IMR-90 (cell line): Measurements from ENCODE around the gene C5orf24. TPM values are rescaled to one million over a fixed set of nuclear protein-coding genes. Genes with fewer than 3 reads are reported as not detected.

Source experiments
- ATAC-seq: fragments of 200-7000 bp; cut with Tn5 transposase; 2 replicates; pipeline ENCODE4 v1.9.1; 2020; ENCODE audit warnings: low read depth, mild to moderate bottlenecking, moderate library complexity
- BruUV-seq: library from RNA; stranded (reverse); fragments of 400-500 nt; replicated peaks from 2 replicates; lab custom pipeline; 2021; lab: Mats Ljungman, UMichigan
- CTCF ChIA-PET: fragments of 300-600 bp; formaldehyde crosslinking; extraction: SDS; loops from one replicate; lab custom pipeline; 2021; ENCODE audit warnings: antibody characterized with exemption; lab: Yijun Ruan, JAX
- POLR2A ChIA-PET: fragments of 300-600 bp; sonication (Branson Sonifier 250); formaldehyde crosslinking; loops from one replicate; lab custom pipeline; 2022; ENCODE audit warnings: antibody characterized with exemption; ENCODE audit not compliant: unreplicated experiment; lab: Charles Lee
- DNase-seq: peaks from one replicate; pipeline ENCODE4 v3.0.0; 2013
- H2AFZ ChIP-seq: replicated peaks from 2 replicates; pipeline ENCODE3; 2013; ENCODE audit warnings: low read length, mild to moderate bottlenecking; ENCODE audit not compliant: poor library complexity
- H2AK5ac ChIP-seq: 2 replicates; pipeline ENCODE4 v1.6.1; 2013; ENCODE audit warnings: low read depth, low read length, inconsistent platforms
- H2AK9ac ChIP-seq: replicated peaks from 2 replicates; pipeline ENCODE3; 2013; ENCODE audit warnings: mild to moderate bottlenecking, low read depth, low read length, moderate library complexity; ENCODE audit not compliant: poor library complexity
- H2BK120ac ChIP-seq: 2 replicates; pipeline ENCODE4 v1.6.1; 2013; ENCODE audit warnings: low read depth, low read length, inconsistent platforms
- H2BK15ac ChIP-seq: 3 replicates; pipeline ENCODE4 v1.6.1; 2013; ENCODE audit warnings: low read depth, low read length, inconsistent platforms
- H2BK20ac ChIP-seq: 2 replicates; pipeline ENCODE4 v1.6.1; 2013; ENCODE audit warnings: low read depth, mild to moderate bottlenecking, inconsistent platforms, low read length, moderate library complexity
- H2BK5ac ChIP-seq: 2 replicates; pipeline ENCODE4 v1.6.1; 2013; ENCODE audit warnings: mild to moderate bottlenecking, low read depth, low read length, inconsistent platforms; ENCODE audit not compliant: poor library complexity, severe bottlenecking
- H3K14ac ChIP-seq: replicated peaks from 2 replicates; pipeline ENCODE4 v1.6.1; 2013; ENCODE audit warnings: low read depth, low read length, inconsistent platforms
- H3K18ac ChIP-seq: 2 replicates; pipeline ENCODE4 v1.6.1; 2013; ENCODE audit warnings: low read depth, low read length, control low read depth
- H3K23ac ChIP-seq: 2 replicates; pipeline ENCODE4 v1.6.1; 2013; ENCODE audit warnings: low read depth, low read length, inconsistent platforms
- H3K27ac ChIP-seq: 2 replicates; pipeline ENCODE4 v1.5.1; 2013; ENCODE audit warnings: mild to moderate bottlenecking, control low read depth, low read length; ENCODE audit not compliant: insufficient read depth
- H3K27me3 ChIP-seq: 2 replicates; pipeline ENCODE4 v1.6.1; 2013; ENCODE audit warnings: low read length; ENCODE audit not compliant: control insufficient read depth, insufficient read depth
- H3K36me3 ChIP-seq: 2 replicates; pipeline ENCODE4 v1.6.1; 2013; ENCODE audit warnings: low read length, mixed read lengths; ENCODE audit not compliant: control insufficient read depth, insufficient read depth
- H3K4ac ChIP-seq: 2 replicates; pipeline ENCODE4 v1.6.1; 2013; ENCODE audit warnings: low read depth, low read length, inconsistent platforms
- H3K4me1 ChIP-seq: 2 replicates; pipeline ENCODE4 v1.6.1; 2013; ENCODE audit warnings: low read length, mixed read lengths; ENCODE audit not compliant: control insufficient read depth, insufficient read depth
- H3K4me2 ChIP-seq: 2 replicates; pipeline ENCODE4 v1.6.1; 2013; ENCODE audit warnings: low read depth, mild to moderate bottlenecking, control low read depth, low read length, moderate library complexity
- H3K4me3 ChIP-seq: 2 replicates; pipeline ENCODE4 v1.5.1; 2013; ENCODE audit warnings: low read depth, mild to moderate bottlenecking, control low read depth, low read length, moderate library complexity; ENCODE audit not compliant: insufficient read depth
- H3K56ac ChIP-seq: 2 replicates; pipeline ENCODE4 v1.6.1; 2013; ENCODE audit warnings: low read length, inconsistent platforms; ENCODE audit not compliant: insufficient read depth; ENCODE audit errors: extremely low read depth
- H3K79me1 ChIP-seq, 2 experiments: 2 replicates each; pipeline ENCODE4 v1.6.1; 2013; ENCODE audit warnings: low read length in 2 of 2, inconsistent platforms in 1 of 2, low read depth in 1 of 2
- H3K9ac ChIP-seq: 2 replicates; pipeline ENCODE4 v1.6.1; 2013; ENCODE audit warnings: low read depth, low read length, control low read depth
- H3K9me1 ChIP-seq: 2 replicates; pipeline ENCODE4 v1.6.1; 2013; ENCODE audit warnings: low read length, inconsistent platforms; ENCODE audit not compliant: insufficient read depth
- H3K9me3 ChIP-seq: 2 replicates; pipeline ENCODE4 v1.6.1; 2013; ENCODE audit warnings: low read length; ENCODE audit not compliant: control insufficient read depth, insufficient read depth
- H4K20me1 ChIP-seq: 2 replicates; pipeline ENCODE4 v1.6.1; 2013; ENCODE audit warnings: low read length, inconsistent platforms; ENCODE audit not compliant: insufficient read depth
- H4K5ac ChIP-seq: 2 replicates; pipeline ENCODE4 v1.6.1; 2013; ENCODE audit warnings: mild to moderate bottlenecking, low read depth, low read length, control low read depth
- H4K8ac ChIP-seq, 2 experiments: 2 replicates each; pipeline ENCODE4 v1.6.1; 2013; ENCODE audit warnings: low read depth in 2 of 2, low read length in 2 of 2, control low read depth in 1 of 2, inconsistent platforms in 1 of 2
- H4K91ac ChIP-seq: 2 replicates; pipeline ENCODE4 v1.6.1; 2013; ENCODE audit warnings: low read depth, low read length, inconsistent platforms; ENCODE audit not compliant: insufficient read depth
- BHLHE40 ChIP-seq: fragments of 150-350 bp; IDR thresholded peaks from 2 replicates; pipeline ENCODE4 v1.6.1; 2016; ENCODE audit warnings: mild to moderate bottlenecking, low read depth, low read length
- MAFK ChIP-seq: IDR thresholded peaks from 2 replicates; pipeline ENCODE4 v1.6.1; 2012; ENCODE audit warnings: low read depth, low read length, improper control_type of control experiment
- MXI1 ChIP-seq: IDR thresholded peaks from 2 replicates; pipeline ENCODE4 v1.6.1; 2012; ENCODE audit warnings: low read depth, mild to moderate bottlenecking, low read length, moderate library complexity, borderline replicate concordance
- RAD21 ChIP-seq: IDR thresholded peaks from 2 replicates; pipeline ENCODE4 v1.6.1; 2012; ENCODE audit warnings: low read length, improper control_type of control experiment
- RFX5 ChIP-seq: IDR thresholded peaks from 2 replicates; pipeline ENCODE4 v1.8.0; 2012; ENCODE audit warnings: low read depth, mild to moderate bottlenecking, low read length, moderate library complexity
- SMC3 ChIP-seq: fragments of 150-350 bp; IDR thresholded peaks from 2 replicates; pipeline ENCODE4 v1.6.1; 2016; ENCODE audit warnings: low read depth, mild to moderate bottlenecking, antibody characterized with exemption, low read length, moderate library complexity
- WGBS, 2 experiments: methylation state at CpG; one replicate each; pipeline versions ENCODE4 v1.1.5 to v1.1.7; 2013; ENCODE audit warnings: missing lambda C conversion rate in 2 of 2; ENCODE audit not compliant: insufficient read length in 1 of 2; ENCODE audit errors: extremely low coverage in 2 of 2; 5-methylcytosine and 5-hydroxymethylcytosine counted together
- dilution Hi-C: fragments of 300-500 bp; cut with HindIII; formaldehyde crosslinking; loops from one replicate; pipeline ENCODE4 v1.14.3; 2018; ENCODE audit warnings: low sequenced_read_pairs; ENCODE audit not compliant: unreplicated experiment
- in situ Hi-C: fragments of 300-500 bp; cut with MboI; formaldehyde crosslinking; loops from 3 replicates; pipeline ENCODE4 v1.14.3; 2019; ENCODE audit warnings: low sequenced_read_pairs, inconsistent platforms, mixed read lengths
- intact Hi-C: fragments of 100-400 bp; cut with micrococcal nuclease; formaldehyde crosslinking; loops from 2 replicates; pipeline ENCODE4 v1.10.0; 2022
- polyA plus RNA-seq, 3 experiments: library from polyadenylated mRNA; depleted of rRNA; stranded (reverse); fragments of >200 nt; gene quantifications; 2 replicates each; pipeline ENCODE4 v1.2.3, GENCODE V29; 2012; ENCODE audit warnings: low replicate concordance in 1 of 3
- total RNA-seq: library from RNA; depleted of rRNA; stranded (reverse); fragments of >200 nt; gene quantifications from 2 replicates; pipeline ENCODE4 v1.2.3, GENCODE V29; 2012
- TF ChIP-seq, protein P1 (sequence below): fragments of 150-350 bp; IDR thresholded peaks from 2 replicates; pipeline ENCODE4 v1.6.1; 2016; ENCODE audit warnings: low read depth, mild to moderate bottlenecking, low read length, moderate library complexity, borderline replicate concordance

Gene C5orf24
- total and polyA plus RNA-seq, 2 of the 4 experiments (the other 2 are of a cell fraction) = 29.8 to 44.9 TPM

DNA sequence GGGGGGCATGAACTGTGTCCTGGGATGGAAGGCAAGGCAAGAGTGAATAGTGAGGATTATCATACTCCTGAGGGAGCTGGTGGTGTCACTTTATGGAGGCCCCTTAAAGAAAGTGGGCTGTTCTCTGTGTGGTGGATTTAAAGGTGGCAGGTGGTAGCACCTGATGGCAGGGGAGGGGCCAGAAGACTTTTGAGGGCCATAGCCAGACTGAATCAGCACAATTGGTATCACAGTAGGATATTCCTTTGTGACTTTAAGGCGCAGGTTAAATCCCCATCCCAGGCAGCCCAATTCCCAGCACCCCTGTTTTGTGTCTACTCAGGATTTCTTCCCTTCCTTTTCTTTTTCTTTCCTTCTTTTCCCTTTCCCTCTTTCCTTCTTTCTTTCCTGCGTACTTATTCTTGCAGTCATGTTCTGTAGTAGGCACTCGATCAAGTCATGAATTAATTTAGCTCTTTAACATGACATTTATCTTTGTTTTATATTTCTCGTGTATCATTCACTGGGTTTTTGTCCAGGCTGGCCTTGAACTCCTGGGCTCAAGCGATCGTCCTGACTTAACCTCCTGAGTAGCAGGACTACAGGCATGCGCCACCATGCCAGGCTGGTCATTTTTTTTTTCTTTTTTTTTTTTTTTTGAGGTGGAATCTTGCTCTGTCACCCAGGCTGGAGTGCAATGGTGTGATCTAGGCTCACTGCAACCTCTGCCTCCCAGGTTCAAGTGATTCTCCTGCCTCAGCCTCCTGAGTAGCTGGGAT lies 48.2 kb downstream of the C5orf24 start:
- no peak overlapping the region for H3K4me2 ChIP-seq
- no peak overlapping the region for H3K27ac ChIP-seq
- H3K14ac ChIP-seq = no peak overlapping the region
- H3K36me3 ChIP-seq = peaks cover 17% of the 10 kb centered on the region
- no peak overlapping the region for H3K23ac ChIP-seq
- H4K20me1 ChIP-seq = no peaks in the 10 kb centered on the region
- in situ Hi-C loops (no loop called here), intact Hi-C loops (no loop called here), dilution Hi-C loops (no loop called here)
- no peak for TF ChIP-seq MXI1
- no peak for TF ChIP-seq RAD21
- no peak for TF ChIP-seq RFX5
- TF ChIP-seq, protein P1, sequence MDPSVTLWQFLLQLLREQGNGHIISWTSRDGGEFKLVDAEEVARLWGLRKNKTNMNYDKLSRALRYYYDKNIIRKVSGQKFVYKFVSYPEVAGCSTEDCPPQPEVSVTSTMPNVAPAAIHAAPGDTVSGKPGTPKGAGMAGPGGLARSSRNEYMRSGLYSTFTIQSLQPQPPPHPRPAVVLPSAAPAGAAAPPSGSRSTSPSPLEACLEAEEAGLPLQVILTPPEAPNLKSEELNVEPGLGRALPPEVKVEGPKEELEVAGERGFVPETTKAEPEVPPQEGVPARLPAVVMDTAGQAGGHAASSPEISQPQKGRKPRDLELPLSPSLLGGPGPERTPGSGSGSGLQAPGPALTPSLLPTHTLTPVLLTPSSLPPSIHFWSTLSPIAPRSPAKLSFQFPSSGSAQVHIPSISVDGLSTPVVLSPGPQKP = no peak
- no peak for TF ChIP-seq SMC3
- no peak for TF ChIP-seq BHLHE40
- no peak for TF ChIP-seq MAFK
- no peak overlapping the region for H2BK20ac ChIP-seq
- H3K27me3 ChIP-seq = no peaks in the 10 kb centered on the region
- H2BK120ac ChIP-seq = no peak overlapping the region
- H3K79me1 ChIP-seq = peaks cover 18 to 31% of the 10 kb centered on the region in 2 experiments
- H2AK9ac ChIP-seq = no peak overlapping the region
- BruUV-seq = no TSS peak
- H4K5ac ChIP-seq = no peak overlapping the region
- H3K9me3 ChIP-seq = no peaks in the 10 kb centered on the region
- no peak overlapping the region for H2AK5ac ChIP-seq
- no peaks in the 10 kb centered on the region for H3K9me1 ChIP-seq
- no peak overlapping the region for H3K18ac ChIP-seq
- no peak overlapping the region for H4K8ac ChIP-seq
- no peak overlapping the region for H3K4me3 ChIP-seq
- no peak for DNase-seq
- POLR2A ChIA-PET = no interaction called here
- CTCF ChIA-PET = no interaction called here
- H3K56ac ChIP-seq = no peak overlapping the region
- 93% methylated on average over 3 of the region's 7 CpGs; no CpG with 5 or more reads in 1 of the 2 experiments for WGBS, 2 experiments
- no peak overlapping the region for H3K4ac ChIP-seq
- no peak for ATAC-seq
- no peak overlapping the region for H2BK15ac ChIP-seq
- no peaks in the 10 kb centered on the region for H3K4me1 ChIP-seq
- H2BK5ac ChIP-seq = no peak overlapping the region
- no peak overlapping the region for H2AFZ ChIP-seq
- no peak overlapping the region for H4K91ac ChIP-seq
- H3K9ac ChIP-seq = no peak overlapping the region
